Neuronal stem cell (in vitro differentiated cells): ENCODE data around the gene HACD2.

Experiments
- DNase-seq: peaks from one replicate; pipeline ENCODE4 v3.0.0-alpha.2; 2013; ENCODE audit warnings: low spot score
- H2AFZ ChIP-seq: one replicate; pipeline ENCODE4 v1.6.1; 2013; ENCODE audit warnings: mild to moderate bottlenecking, low read length, inconsistent platforms
- H2AK5ac ChIP-seq: 2 replicates; pipeline ENCODE4 v1.6.1; 2013; ENCODE audit warnings: low read depth, mild to moderate bottlenecking, inconsistent platforms, low read length, moderate library complexity, mixed read lengths
- H2BK120ac ChIP-seq: 2 replicates; pipeline ENCODE4 v1.6.1; 2013; ENCODE audit warnings: low read depth, mild to moderate bottlenecking, inconsistent platforms, low read length, moderate library complexity, mixed read lengths
- H2BK12ac ChIP-seq: one replicate; pipeline ENCODE4 v1.6.1; 2013; ENCODE audit warnings: low read length, inconsistent platforms
- H2BK15ac ChIP-seq: 2 replicates; pipeline ENCODE4 v1.6.1; 2013; ENCODE audit warnings: mild to moderate bottlenecking, low read length, inconsistent platforms, mixed read lengths
- H2BK5ac ChIP-seq: one replicate; pipeline ENCODE4 v1.6.1; 2013; ENCODE audit warnings: inconsistent platforms, mild to moderate bottlenecking, low read length, moderate library complexity
- H3K14ac ChIP-seq: one replicate; pipeline ENCODE4 v1.6.1; 2013; ENCODE audit warnings: low read length, inconsistent platforms
- H3K18ac ChIP-seq: 2 replicates; pipeline ENCODE4 v1.6.1; 2013; ENCODE audit warnings: low read length, inconsistent platforms
- H3K23ac ChIP-seq: 2 replicates; pipeline ENCODE4 v1.6.1; 2013; ENCODE audit warnings: low read depth, mild to moderate bottlenecking, mixed read lengths, low read length, inconsistent platforms; ENCODE audit not compliant: poor library complexity
- H3K27ac ChIP-seq: replicated peaks from 3 replicates; pipeline ENCODE4 v1.5.1; 2013; ENCODE audit warnings: low read length, inconsistent platforms
- H3K27me3 ChIP-seq, 3 experiments: 2 replicates each; pipeline ENCODE4 v1.6.1; 2013; ENCODE audit warnings: low read length in 3 of 3, mild to moderate bottlenecking in 2 of 3, inconsistent platforms in 1 of 3, low read depth in 1 of 3, mixed read lengths in 1 of 3, moderate library complexity in 1 of 3; ENCODE audit not compliant: control insufficient read depth in 3 of 3, insufficient read depth in 3 of 3
- H3K36me3 ChIP-seq, 2 donors: replicated peaks in 1 of 2; 2 replicates each; pipeline ENCODE4 v1.6.1; 2013; ENCODE audit warnings: low read length in 2 of 2; ENCODE audit not compliant: control insufficient read depth in 2 of 2, insufficient read depth in 2 of 2
- H3K4ac ChIP-seq: 2 replicates; pipeline ENCODE4 v1.6.1; 2013; ENCODE audit warnings: inconsistent platforms, mild to moderate bottlenecking, low read length, moderate library complexity
- H3K4me1 ChIP-seq, 2 donors: 1 replicate in 1 of 2; 2 replicates in 1 of 2; pipeline ENCODE4 v1.6.1; 2013; ENCODE audit warnings: low read length in 2 of 2, low read depth in 1 of 2; ENCODE audit not compliant: control insufficient read depth in 2 of 2, insufficient read depth in 1 of 2
- H3K4me2 ChIP-seq: one replicate; pipeline ENCODE4 v1.6.1; 2013; ENCODE audit warnings: mild to moderate bottlenecking, low read length, inconsistent platforms; ENCODE audit not compliant: insufficient read depth, poor library complexity, severe bottlenecking
- H3K4me3 ChIP-seq, 2 donors: 2 replicates each; pipeline ENCODE4 v1.5.1; 2013; ENCODE audit warnings: low read length in 2 of 2, mild to moderate bottlenecking in 2 of 2, inconsistent platforms in 1 of 2, moderate library complexity in 1 of 2
- H3K79me1 ChIP-seq: one replicate; pipeline ENCODE4 v1.6.1; 2013; ENCODE audit warnings: low read depth, mild to moderate bottlenecking, inconsistent platforms, low read length, moderate library complexity
- H3K9ac ChIP-seq: one replicate; pipeline ENCODE4 v1.6.1; 2013; ENCODE audit warnings: mild to moderate bottlenecking, low read depth, low read length, inconsistent platforms; ENCODE audit not compliant: poor library complexity
- H3K9me3 ChIP-seq, 2 donors: replicated peaks in 1 of 2; 2 replicates each; pipeline versions ENCODE3 to v1.6.1; 2013; ENCODE audit warnings: low read length in 2 of 2, mild to moderate bottlenecking in 2 of 2, inconsistent platforms in 1 of 2, low read depth in 1 of 2, mixed read lengths in 1 of 2, moderate library complexity in 1 of 2; ENCODE audit not compliant: control insufficient read depth in 2 of 2, insufficient read depth in 1 of 2
- H4K8ac ChIP-seq: one replicate; pipeline ENCODE4 v1.6.1; 2013; ENCODE audit warnings: low read depth, mild to moderate bottlenecking, inconsistent platforms, low read length, moderate library complexity
- H4K91ac ChIP-seq: one replicate; pipeline ENCODE4 v1.6.1; 2013; ENCODE audit warnings: low read length, low read depth, mild to moderate bottlenecking, inconsistent platforms; ENCODE audit not compliant: poor library complexity
- WGBS, 2 donors: extraction: QIAGEN DNeasy Blood & Tissue Kit; methylation state at CpG; one replicate each; pipeline ENCODE4 v1.1.7; 2013; ENCODE audit warnings: missing lambda C conversion rate in 2 of 2, mixed read lengths in 1 of 2; ENCODE audit not compliant: insufficient read length in 2 of 2, insufficient replicate concordance in 1 of 2; ENCODE audit errors: extremely low coverage in 2 of 2; 5-methylcytosine and 5-hydroxymethylcytosine counted together

Gene HACD2

DNA sequence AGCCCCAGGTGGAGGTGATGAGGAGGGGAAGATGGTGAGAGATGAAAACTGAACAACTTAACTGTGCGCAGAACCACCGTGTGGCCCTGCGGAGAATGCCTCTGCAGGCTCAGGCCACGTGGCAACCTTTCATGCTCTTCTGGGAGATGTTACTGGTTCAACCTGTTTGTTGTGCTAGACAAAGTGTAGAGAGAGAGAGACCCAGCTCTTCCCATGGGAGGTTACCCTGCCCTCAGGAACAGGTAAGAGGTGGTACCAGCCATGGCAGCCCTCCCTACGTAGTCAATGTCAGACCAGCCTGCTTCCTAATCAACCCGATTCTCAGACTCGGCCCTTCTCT, 37.0 kb upstream of the HACD2 start:
- no peak overlapping the region for H2BK15ac ChIP-seq
- H3K23ac ChIP-seq: no peak overlapping the region
- no peak overlapping the region for H3K18ac ChIP-seq
- peaks cover 0 to 2% of the 10 kb centered on the region in 2 donors for H3K9me3 ChIP-seq
- peak overlapping the region in 1 of 2 donors; percentile 6 for H3K4me3 ChIP-seq
- no peak overlapping the region for H2BK120ac ChIP-seq
- H3K27me3 ChIP-seq: no peaks in the 10 kb centered on the region
- H4K91ac ChIP-seq: no peak overlapping the region
- no CpG with 5 or more reads among the region's 7 CpGs for WGBS, 2 donors
- H3K14ac ChIP-seq: no peak overlapping the region
- no peak overlapping the region for H4K8ac ChIP-seq
- no peak overlapping the region for H2AK5ac ChIP-seq
- no peaks in the 10 kb centered on the region for H3K79me1 ChIP-seq
- no peak overlapping the region for H2BK12ac ChIP-seq
- H3K27ac ChIP-seq: no peak overlapping the region
- H3K4me2 ChIP-seq: no peak overlapping the region
- DNase-seq: no peak
- H2AFZ ChIP-seq: no peak overlapping the region
- no peak overlapping the region for H3K4ac ChIP-seq
- no peak overlapping the region for H3K9ac ChIP-seq
- H3K4me1 ChIP-seq: peaks cover 0 to 11% of the 10 kb centered on the region in 2 donors
- peaks cover 25 to 39% of the 10 kb centered on the region in 2 donors for H3K36me3 ChIP-seq
- H2BK5ac ChIP-seq: no peak overlapping the region

DNA sequence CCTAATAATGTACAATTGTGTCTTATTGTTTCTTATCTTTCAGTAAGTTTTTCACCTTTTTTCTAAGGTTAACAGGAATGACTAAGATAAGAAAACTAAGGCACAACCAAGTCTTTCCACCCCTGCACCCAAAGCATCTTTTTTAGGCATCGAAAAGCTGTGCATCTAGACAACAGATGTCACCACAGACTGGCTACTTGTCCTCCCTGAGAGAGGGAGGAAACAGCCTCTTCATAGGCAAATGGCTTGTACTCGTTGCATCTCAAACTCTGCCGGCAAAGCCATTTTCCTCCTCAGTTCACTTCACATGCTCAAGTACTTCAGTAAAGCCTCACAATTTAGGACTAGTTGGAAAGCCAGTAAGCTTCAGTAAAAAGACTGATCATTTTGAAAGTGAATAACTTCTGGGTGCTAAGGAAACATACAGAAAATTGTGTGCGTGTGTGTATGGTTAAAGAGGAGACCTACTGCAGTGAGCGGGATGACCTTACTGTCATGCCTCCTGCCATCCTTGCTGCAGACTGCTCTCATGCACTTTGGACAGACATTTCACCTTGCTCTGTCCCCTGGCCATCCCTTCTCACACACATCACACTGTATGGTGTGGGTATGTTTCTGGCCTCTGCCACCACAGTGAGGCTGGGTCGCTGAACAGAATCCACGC, 36.5 kb upstream of the HACD2 start:
- no peaks in the 10 kb centered on the region for H3K79me1 ChIP-seq
- WGBS, 2 donors: no CpG with 5 or more reads among the region's 7 CpGs
- H3K23ac ChIP-seq: no peak overlapping the region
- no peak overlapping the region for H4K8ac ChIP-seq
- H3K4me2 ChIP-seq: no peak overlapping the region
- no peak overlapping the region for H3K27ac ChIP-seq
- no peak overlapping the region for H2BK120ac ChIP-seq
- no peak overlapping the region for H3K14ac ChIP-seq
- peaks cover 23 to 41% of the 10 kb centered on the region in 2 donors for H3K36me3 ChIP-seq
- no peak overlapping the region for H3K9ac ChIP-seq
- no peak overlapping the region for H2BK5ac ChIP-seq
- no peak overlapping the region for H2BK12ac ChIP-seq
- no peak overlapping the region for H3K4ac ChIP-seq
- H3K18ac ChIP-seq: no peak overlapping the region
- peaks cover 0 to 2% of the 10 kb centered on the region in 2 donors for H3K9me3 ChIP-seq
- H3K4me3 ChIP-seq: no peak overlapping the region
- DNase-seq: no peak
- no peaks in the 10 kb centered on the region for H3K27me3 ChIP-seq
- H2AFZ ChIP-seq: no peak overlapping the region
- H4K91ac ChIP-seq: no peak overlapping the region
- peaks cover 0 to 11% of the 10 kb centered on the region in 2 donors for H3K4me1 ChIP-seq
- no peak overlapping the region for H2BK15ac ChIP-seq
- H2AK5ac ChIP-seq: no peak overlapping the region

DNA sequence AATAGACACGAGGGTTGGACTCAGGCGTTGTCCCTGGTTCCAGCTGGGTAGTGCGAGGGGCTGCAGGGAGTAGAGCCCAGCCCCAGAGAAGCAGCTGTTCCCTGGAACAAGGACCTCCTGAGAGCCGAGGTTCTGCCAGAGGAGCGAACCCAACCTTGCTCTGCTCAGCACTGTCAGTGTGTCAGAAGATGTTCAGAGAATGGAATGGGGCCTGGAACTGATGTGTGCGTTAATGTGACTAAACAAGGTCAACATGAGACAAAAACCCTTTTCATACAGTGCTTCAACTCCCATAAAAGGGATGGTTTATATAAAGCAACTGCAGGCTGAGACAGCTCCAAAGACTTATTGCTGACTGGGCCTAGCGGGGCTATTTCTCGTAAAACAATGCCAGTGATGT, 35.5 kb upstream of the HACD2 start:
- Histone ChIP-seq H3K4me3 (no peak overlapping the region), H2AK5ac (no peak overlapping the region), H2AFZ (no peak overlapping the region), H3K9ac (no peak overlapping the region), H3K18ac (no peak overlapping the region), H3K79me1 (no peaks in the 10 kb centered on the region), H2BK5ac (no peak overlapping the region), H3K14ac (no peak overlapping the region), H3K27me3 (no peaks in the 10 kb centered on the region), H3K4ac (no peak overlapping the region), H4K8ac (no peak overlapping the region), H4K91ac (no peak overlapping the region), H3K9me3 (peaks cover 0 to 2% of the 10 kb centered on the region in 2 donors), H2BK12ac (no peak overlapping the region), H3K4me2 (no peak overlapping the region), H3K27ac (no peak overlapping the region), H3K23ac (no peak overlapping the region), H2BK15ac (no peak overlapping the region), H3K4me1 (peaks cover 0 to 11% of the 10 kb centered on the region in 2 donors), H2BK120ac (no peak overlapping the region), H3K36me3 (peaks cover 21 to 46% of the 10 kb centered on the region in 2 donors)
- no CpG with 5 or more reads among the region's 8 CpGs for WGBS, 2 donors
- DNase-seq: no peak

DNA sequence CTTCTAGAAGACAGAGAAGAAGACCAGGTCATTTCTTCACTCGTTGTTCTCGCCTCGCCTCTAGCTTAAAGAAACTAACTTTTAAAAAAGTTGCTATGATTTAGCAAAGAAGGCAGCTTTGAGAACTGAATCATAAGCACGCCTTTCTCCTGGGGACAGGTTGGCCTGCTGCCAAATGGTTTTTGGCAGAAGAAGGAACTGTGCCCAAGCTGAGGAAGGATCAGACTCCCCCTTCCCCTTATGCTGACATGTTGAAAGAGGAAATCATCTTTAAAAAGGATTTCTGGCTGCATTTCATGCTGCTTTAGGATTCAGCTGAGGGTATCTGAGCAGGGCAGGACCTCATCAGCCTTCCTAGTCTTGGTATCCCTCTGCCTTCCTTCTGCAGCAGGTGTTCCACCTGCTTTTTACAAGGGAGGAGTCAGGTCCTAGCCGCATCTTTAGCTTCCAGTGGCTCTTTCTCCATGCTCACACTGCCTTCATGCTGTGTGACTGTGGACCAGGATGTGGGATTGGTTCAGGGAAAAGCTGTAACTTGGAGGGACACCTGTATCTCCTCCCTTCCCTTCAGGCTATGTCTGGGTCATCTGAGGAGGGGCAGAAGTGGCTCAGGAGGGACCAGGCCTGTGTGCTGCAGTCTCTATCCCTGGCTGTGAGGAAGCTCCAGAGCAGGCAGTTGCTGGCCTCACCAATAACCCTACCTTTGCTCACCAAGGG, 34.1 kb upstream of the HACD2 start:
- Histone ChIP-seq H2BK5ac (no peak overlapping the region), H3K4ac (no peak overlapping the region), H3K27ac (no peak overlapping the region), H3K4me1 (peaks cover 0 to 11% of the 10 kb centered on the region in 2 donors), H3K79me1 (no peaks in the 10 kb centered on the region), H2AK5ac (no peak overlapping the region), H3K18ac (no peak overlapping the region), H2BK12ac (no peak overlapping the region), H4K91ac (no peak overlapping the region), H3K9ac (no peak overlapping the region), H2AFZ (no peak overlapping the region), H3K14ac (no peak overlapping the region), H2BK120ac (no peak overlapping the region), H4K8ac (no peak overlapping the region), H3K9me3 (peaks cover 0 to 2% of the 10 kb centered on the region in 2 donors), H3K27me3 (no peaks in the 10 kb centered on the region), H2BK15ac (no peak overlapping the region), H3K4me2 (no peak overlapping the region), H3K4me3 (no peak overlapping the region), H3K36me3 (peaks cover 17 to 44% of the 10 kb centered on the region in 2 donors), H3K23ac (no peak overlapping the region)
- no peak for DNase-seq
- no CpG with 5 or more reads among the region's 5 CpGs for WGBS, 2 donors
